Measurements from ENCODE around the gene NFX1.

DNA sequence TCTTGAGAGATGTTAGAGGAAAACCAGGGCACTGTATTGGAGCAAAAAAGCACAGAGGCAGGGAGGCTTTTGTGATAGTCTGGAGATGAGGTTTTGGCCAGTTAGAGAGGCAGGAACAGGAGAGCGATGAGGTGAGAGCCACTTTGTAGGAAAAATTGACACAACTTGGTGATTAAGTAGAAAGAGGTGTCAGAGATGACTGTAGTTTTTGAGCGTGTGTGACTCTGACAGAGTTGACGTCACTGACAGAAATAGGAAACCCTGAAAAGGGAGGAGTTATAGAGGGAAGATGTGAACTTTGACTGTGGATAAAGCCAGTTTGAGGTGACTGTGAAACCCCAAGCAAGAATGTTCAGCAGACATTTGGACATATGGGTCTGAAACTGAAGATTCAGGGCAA lies 15.7 kb downstream of the NFX1 start:
- TF ChIP-seq POLR2AphosphoS5 (IDR thresholded peaks at IDR 0.05; ENCODE audit: low read depth, low read length) (no peak), TAF1 (IDR thresholded peaks at IDR 0.05; ENCODE audit: borderline replicate concordance, insufficient read depth, low read length) (no peak)

All from PFSK-1 (cell line).